ENCODE results near the gene SREK1.
"Not testable (repeated sequence)": the region's sequence is repeated elsewhere in the genome, so short reads cannot be mapped to it uniquely, and the experiment has no call there.

SREK1 gene

DNA sequence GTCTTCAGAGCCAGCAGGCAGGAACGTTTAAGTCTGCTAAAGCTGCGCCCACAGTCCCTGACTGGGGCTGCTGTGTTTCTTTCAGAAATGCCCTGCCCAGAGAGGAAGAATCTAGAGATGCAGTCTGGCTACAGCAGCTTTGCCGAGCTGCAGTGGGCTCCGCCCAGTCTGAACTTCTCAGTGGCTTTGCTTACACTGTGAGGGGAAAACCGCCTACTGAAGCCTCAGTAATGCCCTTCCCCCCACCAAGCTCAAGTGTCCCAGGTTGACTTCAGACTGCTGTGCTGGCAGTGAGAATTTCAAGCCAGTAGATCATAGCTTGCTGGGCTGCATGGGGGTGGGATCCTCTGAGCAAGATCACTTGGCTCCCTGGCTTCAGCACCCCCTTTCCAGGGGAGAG is 78.4 kb downstream of the SREK1 start:
- no peak for DNase-seq (ENCODE audit: low read depth, low spot score)

DNA sequence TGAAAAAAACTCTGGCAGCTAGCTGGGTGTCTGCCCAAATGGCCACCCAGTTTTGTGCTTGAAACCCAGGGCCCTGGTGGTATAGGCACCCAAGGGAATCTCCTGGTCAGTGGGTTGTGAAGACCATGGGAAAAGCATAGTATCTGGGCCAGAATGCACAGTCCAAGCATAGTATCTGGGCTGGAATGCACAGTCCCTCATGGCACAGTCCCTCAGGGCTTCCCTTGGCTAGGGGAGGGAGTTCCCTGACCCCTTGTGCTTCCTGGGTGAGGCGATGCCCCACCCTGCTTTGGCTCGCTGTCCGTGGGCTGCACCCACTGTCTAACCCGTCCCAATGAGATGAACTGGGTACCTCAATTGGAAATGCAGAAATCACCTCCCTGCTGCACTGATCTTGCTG is 78.8 kb downstream of the SREK1 start:
- not testable (repeated sequence) for DNase-seq (ENCODE audit: low read depth, low spot score)

DNA sequence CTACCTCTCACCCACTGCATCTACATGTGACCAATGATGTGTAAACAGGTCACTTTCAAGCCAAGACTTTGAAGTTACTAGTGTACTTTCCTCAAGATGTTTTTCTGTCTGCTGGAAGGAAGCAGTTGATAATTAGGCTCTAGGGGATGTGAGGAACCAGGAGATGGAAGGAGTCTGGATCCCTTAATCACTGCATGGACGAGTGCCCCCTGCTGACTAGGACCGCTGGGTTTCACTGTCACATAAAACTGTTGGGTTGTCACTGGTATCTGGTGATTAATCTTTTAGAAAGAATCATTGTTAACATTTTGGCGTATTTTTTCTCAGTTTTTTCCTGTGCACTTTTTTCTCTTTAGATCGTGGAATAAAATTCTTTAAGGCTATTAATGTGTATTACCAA is 79.5 kb downstream of the SREK1 start:
- no peak for DNase-seq (ENCODE audit: low read depth, low spot score)

DNA sequence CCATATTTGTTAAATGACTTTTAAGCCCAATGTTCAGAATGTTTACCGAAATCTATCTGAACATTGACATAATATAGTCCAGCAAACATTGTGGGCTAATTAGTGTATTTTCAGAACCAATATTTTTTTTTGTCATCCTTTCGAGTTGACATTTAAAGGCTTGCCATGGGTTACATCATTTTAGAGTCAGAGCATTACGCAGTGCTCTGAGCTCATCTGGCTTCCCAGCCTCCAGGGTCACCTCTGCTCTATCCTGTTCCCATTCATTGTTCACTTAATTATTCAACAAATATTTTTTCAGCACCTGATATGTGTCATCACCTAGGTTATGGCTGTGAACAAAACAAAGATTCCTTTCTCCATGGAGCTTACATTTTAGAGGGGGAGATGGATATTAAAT is 80.2 kb downstream of the SREK1 start:
- DNase-seq (ENCODE audit: low read depth, low spot score) = no peak

DNA sequence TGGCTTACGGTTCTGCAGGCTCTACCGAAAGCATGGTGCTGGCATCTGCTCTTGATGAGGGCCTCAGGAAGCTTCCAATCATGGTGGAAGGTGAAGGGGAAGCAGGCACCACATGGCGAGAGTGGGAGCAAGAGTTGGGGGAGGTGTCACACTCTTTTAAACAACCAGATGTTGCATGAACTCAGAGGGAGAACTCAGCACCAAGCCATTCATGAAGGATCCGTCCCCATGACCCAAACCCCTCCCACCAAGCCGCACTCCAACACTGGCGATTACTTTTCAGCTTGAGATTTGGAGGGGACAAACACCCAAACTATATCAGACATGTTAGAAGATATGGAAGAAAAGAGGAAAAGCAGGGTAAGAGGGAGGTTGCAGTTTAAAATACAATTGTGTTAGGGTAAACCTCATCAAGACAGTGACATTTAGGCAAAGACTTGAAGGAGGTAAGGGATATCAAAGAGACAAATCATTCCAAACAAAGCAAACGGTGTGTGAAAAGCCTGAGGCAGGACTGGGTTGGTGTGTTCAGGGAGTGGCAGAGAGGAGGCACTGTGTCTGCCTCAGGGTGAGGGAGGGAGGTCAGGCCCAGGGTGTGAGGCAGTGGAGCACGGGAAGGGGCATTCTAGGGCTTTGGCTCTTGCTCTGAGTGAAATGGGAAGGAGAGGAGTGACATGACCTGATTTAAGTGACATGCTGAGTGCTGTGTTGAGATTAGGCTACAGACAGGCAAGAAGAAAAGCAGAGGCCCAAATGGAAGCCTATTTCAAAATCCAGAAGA is 80.9 kb downstream of the SREK1 start:
- no peak for DNase-seq (ENCODE audit: low read depth, low spot score)

DNA sequence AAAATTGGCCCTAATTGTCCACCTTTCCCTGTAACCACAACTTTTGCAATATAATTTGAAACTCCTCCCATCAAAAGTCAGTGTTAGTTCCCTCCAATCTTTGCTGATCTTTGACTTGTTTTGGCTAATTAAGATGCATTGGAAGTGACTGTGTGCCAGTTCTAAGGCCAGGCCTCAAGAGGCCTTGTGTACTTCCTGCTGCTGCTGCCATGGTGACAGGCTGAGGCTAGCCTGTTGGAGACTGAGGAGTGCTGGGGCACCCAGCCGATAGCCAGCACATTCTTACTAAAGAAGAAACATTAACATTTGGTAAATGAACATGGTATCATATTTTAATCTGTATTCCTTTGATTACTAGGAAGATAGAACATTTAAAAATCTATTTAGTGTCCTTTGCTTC is 86.5 kb downstream of the SREK1 start:
- peak; percentile 31 for DNase-seq (ENCODE audit: low read depth, low spot score)

DNA sequence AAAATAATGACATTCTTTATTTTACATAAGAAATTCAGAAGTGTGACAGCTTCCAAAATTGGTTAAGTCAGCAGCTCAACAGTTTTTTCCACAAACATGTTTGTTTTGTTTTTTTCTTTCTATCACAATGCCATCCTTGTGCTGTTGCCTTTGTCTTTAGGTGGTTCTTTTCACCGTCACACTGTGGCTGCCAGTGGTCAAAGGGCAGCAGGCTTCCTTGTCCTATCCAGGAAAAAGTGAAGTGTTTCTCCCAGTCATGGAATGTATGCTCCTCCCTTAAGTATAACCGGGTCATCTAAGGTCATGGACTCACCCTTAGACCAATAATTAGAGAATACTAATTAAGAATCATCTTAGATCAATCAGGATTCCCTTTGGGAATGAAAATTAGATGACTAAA is 87.4 kb downstream of the SREK1 start:
- no peak for DNase-seq (ENCODE audit: low read depth, low spot score)

DNA sequence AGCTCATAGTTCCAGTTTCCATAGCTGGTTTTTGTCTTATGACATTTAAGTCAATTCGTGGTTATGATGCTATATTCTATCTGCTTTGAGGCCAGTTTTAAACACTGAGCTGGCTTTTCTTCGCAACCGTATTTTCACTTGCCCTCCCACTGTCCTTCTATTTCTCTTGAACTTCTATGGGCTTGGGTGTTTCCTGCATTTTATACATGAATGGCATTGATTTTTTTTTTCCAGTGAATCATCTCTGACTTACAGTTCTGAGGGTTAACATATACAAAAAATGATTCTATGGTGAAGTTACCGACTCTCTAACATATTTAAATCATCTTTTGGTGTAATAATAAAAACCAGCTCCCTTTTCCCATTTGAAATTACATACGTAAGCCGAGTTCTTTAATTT is 88.2 kb downstream of the SREK1 start:
- no peak for DNase-seq (ENCODE audit: low read depth, low spot score)

DNA sequence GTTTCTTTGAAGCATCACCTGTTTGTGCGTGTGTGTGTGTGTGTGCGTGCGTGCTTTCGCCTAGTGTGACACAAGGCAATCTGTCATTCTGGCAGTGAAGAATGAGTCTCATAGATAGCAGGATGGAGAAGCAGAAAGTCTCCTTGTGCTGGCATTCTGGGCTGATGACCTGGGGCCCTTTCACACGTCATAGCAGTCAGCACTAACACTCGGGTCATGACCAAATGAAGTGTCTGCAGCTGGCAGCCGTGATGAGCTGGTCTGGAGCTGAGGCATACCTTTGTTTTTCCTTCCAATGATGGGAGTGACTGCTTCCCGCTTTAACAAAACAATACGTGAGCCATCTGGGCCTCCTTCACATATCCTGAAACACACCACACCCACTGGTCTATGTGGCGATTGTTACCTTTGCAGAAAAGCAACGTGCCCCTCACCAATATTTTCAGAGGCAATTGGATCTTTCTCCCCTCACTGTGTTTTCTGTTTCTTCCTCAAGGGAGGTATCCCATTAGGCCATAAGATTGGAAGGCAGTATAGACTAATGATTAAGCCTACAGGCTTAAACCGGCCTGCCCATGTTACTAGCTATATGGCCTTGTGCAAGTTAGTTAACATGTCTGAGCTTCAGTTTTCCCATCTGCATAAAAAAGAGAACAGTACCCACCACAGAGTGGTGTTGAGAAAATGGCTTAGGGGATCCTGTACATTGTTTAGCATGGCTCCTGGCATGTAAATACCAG is 88.8 kb downstream of the SREK1 start:
- no peak for DNase-seq (ENCODE audit: low read depth, low spot score)

All from astrocyte of the hippocampus (primary cell).